ENCODE data around the gene HCK.

The HCK gene

GRCh38 chr20:32111156-32111686 lies 59.2 kb downstream of the HCK start:
- H3K4me3 ChIP-seq (ENCODE audit: low read length), result no peak overlapping the region
- no peak for DNase-seq (ENCODE audit: low read depth)
- TF ChIP-seq, protein P1, sequence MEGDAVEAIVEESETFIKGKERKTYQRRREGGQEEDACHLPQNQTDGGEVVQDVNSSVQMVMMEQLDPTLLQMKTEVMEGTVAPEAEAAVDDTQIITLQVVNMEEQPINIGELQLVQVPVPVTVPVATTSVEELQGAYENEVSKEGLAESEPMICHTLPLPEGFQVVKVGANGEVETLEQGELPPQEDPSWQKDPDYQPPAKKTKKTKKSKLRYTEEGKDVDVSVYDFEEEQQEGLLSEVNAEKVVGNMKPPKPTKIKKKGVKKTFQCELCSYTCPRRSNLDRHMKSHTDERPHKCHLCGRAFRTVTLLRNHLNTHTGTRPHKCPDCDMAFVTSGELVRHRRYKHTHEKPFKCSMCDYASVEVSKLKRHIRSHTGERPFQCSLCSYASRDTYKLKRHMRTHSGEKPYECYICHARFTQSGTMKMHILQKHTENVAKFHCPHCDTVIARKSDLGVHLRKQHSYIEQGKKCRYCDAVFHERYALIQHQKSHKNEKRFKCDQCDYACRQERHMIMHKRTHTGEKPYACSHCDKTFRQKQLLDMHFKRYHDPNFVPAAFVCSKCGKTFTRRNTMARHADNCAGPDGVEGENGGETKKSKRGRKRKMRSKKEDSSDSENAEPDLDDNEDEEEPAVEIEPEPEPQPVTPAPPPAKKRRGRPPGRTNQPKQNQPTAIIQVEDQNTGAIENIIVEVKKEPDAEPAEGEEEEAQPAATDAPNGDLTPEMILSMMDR (conservative IDR thresholded peaks at IDR 0.05; ENCODE audit: low read depth, low read length), result no peak

GRCh38 chr20:32111753-32112152 lies 59.7 kb downstream of the HCK start:
- TF ChIP-seq, protein P1 (conservative IDR thresholded peaks at IDR 0.05; ENCODE audit: low read depth, low read length), result no peak
- H3K4me3 ChIP-seq (ENCODE audit: low read length), result no peak overlapping the region
- no peak for DNase-seq (ENCODE audit: low read depth)

GRCh38 chr20:32112841-32113240 lies 60.8 kb downstream of the HCK start:
- TF ChIP-seq, protein P1 (conservative IDR thresholded peaks at IDR 0.05; ENCODE audit: low read depth, low read length), result no peak
- DNase-seq (ENCODE audit: low read depth), result no peak

DNA sequence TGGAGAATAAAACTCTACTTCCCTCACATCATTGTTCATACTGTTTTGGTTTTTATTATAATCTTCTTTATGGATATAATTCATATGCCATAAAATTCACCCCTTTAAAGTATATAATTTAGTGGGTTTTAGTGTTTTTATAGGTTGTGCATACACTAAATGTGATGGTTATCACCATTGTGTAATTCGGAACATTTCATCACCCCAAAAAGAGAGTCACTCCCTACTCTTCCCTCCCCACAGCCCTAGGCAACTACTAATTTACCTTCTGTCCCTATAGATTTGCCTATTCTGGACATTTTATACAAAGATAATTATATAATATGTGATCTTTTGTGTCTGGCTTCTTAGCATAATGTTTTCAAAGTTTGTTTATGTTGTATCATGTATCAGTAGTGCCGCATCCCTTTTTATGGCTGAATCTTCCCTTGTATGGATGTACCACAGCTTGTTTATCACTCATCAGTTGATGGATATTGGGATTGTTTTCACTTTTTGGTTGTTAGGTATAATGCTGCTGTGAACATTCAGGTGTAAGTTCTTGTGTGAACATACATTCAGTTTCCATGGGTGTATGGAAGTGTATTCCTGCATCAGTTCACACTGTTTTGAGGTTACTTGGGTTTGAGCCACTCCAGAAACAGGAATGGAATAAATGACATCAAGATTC lies 61.7 kb downstream of the HCK start:
- TF ChIP-seq, protein P1 (conservative IDR thresholded peaks at IDR 0.05; ENCODE audit: low read depth, low read length), result no peak
- DNase-seq (ENCODE audit: low read depth), result no peak
- no peak overlapping the region for H3K4me3 ChIP-seq (ENCODE audit: low read length)

More at GRCh38 chr20:32112841-32113240, 60.8 kb downstream of the HCK start:
- no peak overlapping the region for H3K4me3 ChIP-seq (ENCODE audit: low read length)

DNA sequence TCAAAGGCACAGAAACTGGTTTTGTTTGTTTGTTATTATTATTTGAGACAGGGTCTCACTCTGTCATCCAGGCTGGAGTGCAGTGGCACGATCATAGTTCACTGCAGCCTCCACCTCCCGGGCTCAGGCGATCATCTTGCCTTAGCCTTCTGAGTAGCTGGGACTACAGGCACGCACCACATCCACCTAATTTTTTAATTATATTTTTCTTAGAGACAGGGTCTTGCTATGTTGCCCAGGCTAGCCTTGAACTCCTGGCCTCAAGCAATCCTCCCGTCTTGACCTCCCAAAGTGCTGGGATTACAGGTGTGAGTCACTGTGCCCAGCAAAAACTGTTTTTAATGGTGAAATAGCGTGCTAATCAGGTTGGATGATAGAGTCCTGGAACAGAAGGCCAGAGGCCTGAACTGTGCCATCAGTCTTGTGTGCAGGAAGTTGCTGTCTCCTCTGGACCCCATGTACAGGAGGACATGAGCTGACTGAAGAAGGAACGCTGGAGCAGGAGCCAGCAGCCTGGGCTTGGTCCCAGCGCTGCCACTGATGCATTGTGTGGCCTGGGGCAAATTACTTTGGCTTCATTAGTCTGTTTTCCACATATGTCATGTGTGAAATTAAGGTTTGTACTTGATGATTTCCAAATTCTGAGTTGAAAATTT lies 62.4 kb downstream of the HCK start:
- no peak for DNase-seq (ENCODE audit: low read depth)
- H3K4me3 ChIP-seq (ENCODE audit: low read length), result no peak overlapping the region
- TF ChIP-seq, protein P1 (conservative IDR thresholded peaks at IDR 0.05; ENCODE audit: low read depth, low read length), result no peak

GRCh38 chr20:32115211-32115767 lies 63.2 kb downstream of the HCK start:
- H3K4me3 ChIP-seq (ENCODE audit: low read length), result no peak overlapping the region
- TF ChIP-seq, protein P1 (conservative IDR thresholded peaks at IDR 0.05; ENCODE audit: low read depth, low read length), result no peak
- no peak for DNase-seq (ENCODE audit: low read depth)

All from retinal pigment epithelial cell (primary cell).